ENCODE data around the gene ODC1.

DNA sequence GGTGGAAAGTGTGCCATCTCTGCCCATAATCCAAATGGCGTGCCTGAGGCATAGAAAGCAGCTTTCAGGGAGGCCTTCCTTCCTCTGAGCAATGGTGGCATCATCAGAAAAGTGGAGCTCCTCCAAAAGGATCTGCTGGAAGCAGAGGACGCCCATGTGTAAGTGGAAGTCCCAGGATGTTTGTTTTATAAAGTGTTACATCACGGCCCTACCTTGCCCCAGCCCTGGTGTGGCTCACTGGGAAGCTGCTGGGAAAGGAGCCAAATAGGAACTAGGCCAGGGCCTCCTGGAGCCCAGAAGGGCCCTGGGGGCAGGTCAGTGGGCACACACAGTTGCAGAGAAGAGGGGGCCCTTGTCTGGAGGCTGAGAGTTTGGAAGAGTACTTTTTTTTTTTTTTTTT lies 4.2 kb upstream of the ODC1 start:
- TF ChIP-seq, protein P1, sequence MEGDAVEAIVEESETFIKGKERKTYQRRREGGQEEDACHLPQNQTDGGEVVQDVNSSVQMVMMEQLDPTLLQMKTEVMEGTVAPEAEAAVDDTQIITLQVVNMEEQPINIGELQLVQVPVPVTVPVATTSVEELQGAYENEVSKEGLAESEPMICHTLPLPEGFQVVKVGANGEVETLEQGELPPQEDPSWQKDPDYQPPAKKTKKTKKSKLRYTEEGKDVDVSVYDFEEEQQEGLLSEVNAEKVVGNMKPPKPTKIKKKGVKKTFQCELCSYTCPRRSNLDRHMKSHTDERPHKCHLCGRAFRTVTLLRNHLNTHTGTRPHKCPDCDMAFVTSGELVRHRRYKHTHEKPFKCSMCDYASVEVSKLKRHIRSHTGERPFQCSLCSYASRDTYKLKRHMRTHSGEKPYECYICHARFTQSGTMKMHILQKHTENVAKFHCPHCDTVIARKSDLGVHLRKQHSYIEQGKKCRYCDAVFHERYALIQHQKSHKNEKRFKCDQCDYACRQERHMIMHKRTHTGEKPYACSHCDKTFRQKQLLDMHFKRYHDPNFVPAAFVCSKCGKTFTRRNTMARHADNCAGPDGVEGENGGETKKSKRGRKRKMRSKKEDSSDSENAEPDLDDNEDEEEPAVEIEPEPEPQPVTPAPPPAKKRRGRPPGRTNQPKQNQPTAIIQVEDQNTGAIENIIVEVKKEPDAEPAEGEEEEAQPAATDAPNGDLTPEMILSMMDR (IDR thresholded peaks at IDR 0.05; ENCODE audit: borderline replicate concordance, extremely low read depth, low read length, poor library complexity, severe bottlenecking) = no peak
- TF ChIP-seq EZH2 (IDR thresholded peaks at IDR 0.05; ENCODE audit: borderline replicate concordance, low read depth, low read length, severe bottlenecking) = no peak
